ENCODE results near the gene RGS17.

The RGS17 gene

DNA sequence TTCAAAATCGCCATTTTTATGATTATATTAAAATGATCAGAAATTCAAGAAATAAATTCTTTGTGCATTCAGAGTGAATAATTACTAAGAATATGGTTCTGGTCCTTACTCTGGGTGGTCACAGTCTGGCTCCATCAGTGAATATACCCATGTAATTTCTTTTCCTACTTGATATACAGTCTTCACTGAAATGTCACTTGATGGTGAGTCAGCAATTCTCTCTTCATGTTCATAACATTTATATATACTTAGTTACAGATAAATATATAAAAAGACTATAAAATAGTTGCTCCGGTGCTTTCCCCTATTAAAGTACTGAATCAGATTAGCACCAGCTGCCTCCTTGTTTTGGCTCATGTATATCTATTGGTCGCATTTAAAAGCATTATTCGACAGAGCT is 72.2 kb downstream of the RGS17 start:
- Histone ChIP-seq H3K27ac (ENCODE audit: low read depth, low read length) (no peak overlapping the region), H3K9ac (ENCODE audit: low read length) (no peak overlapping the region), H3K4me1 (ENCODE audit: control insufficient read depth, insufficient read depth, low read length) (peaks cover 18% of the 10 kb centered on the region; the same call in 1 of the 2 replicates), H3K27me3 (ENCODE audit: control insufficient read depth, insufficient read depth, low read length) (no peaks in the 10 kb centered on the region), H3K4me3 (ENCODE audit: low read depth, low read length) (no peak overlapping the region), H3K9me3 (ENCODE audit: control insufficient read depth, insufficient read depth, low read depth, low read length) (no peaks in the 10 kb centered on the region), H3K36me3 (ENCODE audit: control insufficient read depth, insufficient read depth, low read length) (no peaks in the 10 kb centered on the region)

DNA sequence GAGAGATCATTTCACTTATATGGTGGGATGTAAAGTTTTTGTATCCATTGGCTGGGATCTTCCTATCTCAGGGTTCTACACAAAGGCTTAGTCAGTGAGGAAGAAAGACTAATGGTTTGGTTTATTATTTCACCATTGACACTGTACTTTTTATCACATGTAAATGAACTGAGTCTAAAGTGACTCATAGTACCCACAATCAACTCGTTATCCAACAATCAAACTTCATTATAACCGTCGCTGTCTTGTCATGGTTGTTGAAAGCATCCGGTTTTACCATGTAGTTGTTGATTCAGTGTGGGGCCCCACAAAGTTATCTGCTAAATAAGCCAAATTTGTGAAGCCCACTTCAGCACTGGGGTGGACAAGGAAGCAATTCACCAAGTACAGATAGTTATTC is 72.8 kb downstream of the RGS17 start:
- no peak overlapping the region for H3K4me3 ChIP-seq (ENCODE audit: low read depth, low read length)
- no peaks in the 10 kb centered on the region for H3K36me3 ChIP-seq (ENCODE audit: control insufficient read depth, insufficient read depth, low read length)
- no peaks in the 10 kb centered on the region for H3K27me3 ChIP-seq (ENCODE audit: control insufficient read depth, insufficient read depth, low read length)
- H3K4me1 ChIP-seq (ENCODE audit: control insufficient read depth, insufficient read depth, low read length), result peaks cover 18% of the 10 kb centered on the region; the same call in 1 of the 2 replicates
- H3K9ac ChIP-seq (ENCODE audit: low read length), result no peak overlapping the region
- H3K9me3 ChIP-seq (ENCODE audit: control insufficient read depth, insufficient read depth, low read depth, low read length), result no peaks in the 10 kb centered on the region
- no peak overlapping the region for H3K27ac ChIP-seq (ENCODE audit: low read depth, low read length)

DNA sequence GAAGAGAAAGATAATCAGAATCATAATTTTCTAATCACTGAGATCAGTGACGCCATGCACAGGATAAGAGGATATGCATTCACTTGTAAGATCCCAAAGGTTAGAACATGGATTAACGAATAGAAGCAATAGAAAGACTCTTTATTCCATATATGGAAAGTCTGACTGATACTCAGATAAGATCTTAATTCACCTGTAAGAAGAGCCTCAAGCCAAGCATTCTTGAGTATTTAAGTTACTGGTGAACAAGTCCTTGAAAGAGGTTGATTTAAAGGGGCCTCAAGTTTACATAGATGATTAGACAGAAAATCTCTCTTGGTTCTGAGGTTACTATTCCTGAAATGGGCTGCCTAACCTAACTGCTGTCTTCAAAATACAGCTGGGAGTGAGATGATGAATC is 74.8 kb downstream of the RGS17 start:
- Histone ChIP-seq H3K36me3 (ENCODE audit: control insufficient read depth, insufficient read depth, low read length) (no peaks in the 10 kb centered on the region), H3K27ac (ENCODE audit: low read depth, low read length) (no peak overlapping the region), H3K4me3 (ENCODE audit: low read depth, low read length) (no peak overlapping the region), H3K9me3 (ENCODE audit: control insufficient read depth, insufficient read depth, low read depth, low read length) (no peaks in the 10 kb centered on the region), H3K9ac (ENCODE audit: low read length) (no peak overlapping the region), H3K4me1 (ENCODE audit: control insufficient read depth, insufficient read depth, low read length) (peaks cover 18% of the 10 kb centered on the region; the same call in 1 of the 2 replicates), H3K27me3 (ENCODE audit: control insufficient read depth, insufficient read depth, low read length) (no peaks in the 10 kb centered on the region)

DNA sequence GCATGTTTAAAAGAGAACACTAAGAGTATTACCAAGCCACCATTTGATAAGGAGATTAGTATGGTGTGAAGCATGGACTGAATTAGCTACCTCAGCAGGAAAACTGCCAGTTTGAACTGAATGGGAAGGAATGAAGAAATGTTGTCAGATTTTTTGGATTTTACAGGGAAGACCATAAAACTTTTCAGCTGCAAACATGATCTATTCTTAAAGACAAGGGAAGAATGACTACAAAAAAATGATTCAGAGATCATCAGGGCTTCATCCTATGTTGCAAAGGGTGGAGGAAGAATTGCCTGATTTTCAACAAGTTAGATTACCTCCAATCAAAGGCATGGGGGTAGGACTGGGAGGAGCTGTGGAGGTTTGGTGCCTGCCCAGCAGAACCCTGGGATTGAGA is 79.3 kb downstream of the RGS17 start:
- H3K9me3 ChIP-seq (ENCODE audit: control insufficient read depth, insufficient read depth, low read depth, low read length), result no peaks in the 10 kb centered on the region
- no peaks in the 10 kb centered on the region for H3K36me3 ChIP-seq (ENCODE audit: control insufficient read depth, insufficient read depth, low read length)
- no peak overlapping the region for H3K4me3 ChIP-seq (ENCODE audit: low read depth, low read length)
- no peaks in the 10 kb centered on the region for H3K27me3 ChIP-seq (ENCODE audit: control insufficient read depth, insufficient read depth, low read length)
- no peak overlapping the region for H3K27ac ChIP-seq (ENCODE audit: low read depth, low read length)
- H3K9ac ChIP-seq (ENCODE audit: low read length), result no peak overlapping the region
- peaks cover 3% of the 10 kb centered on the region; the same call in 1 of the 2 replicates for H3K4me1 ChIP-seq (ENCODE audit: control insufficient read depth, insufficient read depth, low read length)

DNA sequence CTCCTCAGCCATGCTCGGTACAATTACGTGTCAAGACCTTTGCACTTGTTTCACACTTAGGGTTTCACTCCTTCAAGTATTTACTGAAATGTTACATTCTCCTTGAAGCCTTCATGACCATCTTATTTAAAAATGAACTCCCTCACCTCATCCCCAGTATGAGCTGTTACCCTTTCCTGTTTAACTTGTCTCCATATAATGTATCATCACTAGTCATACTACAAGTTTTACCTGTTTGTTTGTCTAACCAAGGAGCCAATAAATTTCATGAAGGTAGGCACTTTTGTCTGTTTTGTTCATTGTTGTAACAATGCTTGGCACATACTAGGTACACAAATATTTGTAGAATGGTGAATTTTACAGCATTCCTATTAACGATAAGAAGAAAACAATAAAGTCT is 82.5 kb downstream of the RGS17 start:
- no peaks in the 10 kb centered on the region for H3K9me3 ChIP-seq (ENCODE audit: control insufficient read depth, insufficient read depth, low read depth, low read length)
- H3K27me3 ChIP-seq (ENCODE audit: control insufficient read depth, insufficient read depth, low read length), result no peaks in the 10 kb centered on the region
- peaks cover 3% of the 10 kb centered on the region; the same call in 1 of the 2 replicates for H3K4me1 ChIP-seq (ENCODE audit: control insufficient read depth, insufficient read depth, low read length)
- H3K36me3 ChIP-seq (ENCODE audit: control insufficient read depth, insufficient read depth, low read length), result no peaks in the 10 kb centered on the region
- H3K4me3 ChIP-seq (ENCODE audit: low read depth, low read length), result no peak overlapping the region
- no peak overlapping the region for H3K27ac ChIP-seq (ENCODE audit: low read depth, low read length)
- no peak overlapping the region for H3K9ac ChIP-seq (ENCODE audit: low read length)

DNA sequence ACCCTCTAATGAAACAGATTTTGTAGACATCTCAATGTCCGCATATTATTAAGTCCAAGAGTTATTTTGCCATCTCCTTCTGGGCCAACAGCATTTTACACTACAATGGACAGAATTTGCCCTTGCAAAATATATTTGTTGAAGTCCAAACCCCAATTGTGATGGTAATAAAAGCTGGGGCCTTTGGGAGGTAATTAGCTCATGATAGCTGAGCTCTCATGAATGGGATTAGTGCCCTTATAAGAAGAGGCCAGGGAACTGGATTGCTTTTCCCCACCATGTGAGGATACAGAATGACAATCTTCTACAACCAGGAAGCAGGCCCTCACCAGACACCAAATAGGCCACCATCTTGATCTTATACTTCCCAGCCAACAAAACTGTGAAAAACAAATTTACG is 83.7 kb downstream of the RGS17 start:
- Histone ChIP-seq H3K27me3 (ENCODE audit: control insufficient read depth, insufficient read depth, low read length) (no peaks in the 10 kb centered on the region), H3K4me1 (ENCODE audit: control insufficient read depth, insufficient read depth, low read length) (peaks cover 3% of the 10 kb centered on the region; the same call in 1 of the 2 replicates), H3K27ac (ENCODE audit: low read depth, low read length) (no peak overlapping the region), H3K4me3 (ENCODE audit: low read depth, low read length) (no peak overlapping the region), H3K9ac (ENCODE audit: low read length) (no peak overlapping the region), H3K9me3 (ENCODE audit: control insufficient read depth, insufficient read depth, low read depth, low read length) (no peaks in the 10 kb centered on the region), H3K36me3 (ENCODE audit: control insufficient read depth, insufficient read depth, low read length) (no peaks in the 10 kb centered on the region)

DNA sequence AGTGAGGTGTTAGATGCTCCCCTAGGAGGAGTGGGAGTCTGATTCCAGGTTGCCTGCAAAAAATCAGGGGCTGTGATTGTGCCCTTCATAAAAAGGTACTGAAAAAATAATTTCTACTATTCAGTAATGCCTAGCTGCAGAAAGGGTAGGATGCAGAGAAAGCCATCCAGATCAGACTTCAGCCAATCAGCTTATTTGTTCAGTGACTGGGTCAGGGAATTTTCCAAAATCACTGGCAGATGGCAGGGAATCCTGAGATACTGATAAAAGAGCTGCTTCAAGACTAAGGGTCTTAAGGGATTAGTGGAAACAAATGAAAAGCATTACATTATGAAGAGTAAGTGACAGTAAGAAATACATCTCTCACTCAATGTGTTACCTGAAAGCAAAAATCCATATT is 85.8 kb downstream of the RGS17 start:
- H3K27me3 ChIP-seq (ENCODE audit: control insufficient read depth, insufficient read depth, low read length), result no peaks in the 10 kb centered on the region
- no peaks in the 10 kb centered on the region for H3K36me3 ChIP-seq (ENCODE audit: control insufficient read depth, insufficient read depth, low read length)
- H3K27ac ChIP-seq (ENCODE audit: low read depth, low read length), result no peak overlapping the region
- no peaks in the 10 kb centered on the region for H3K9me3 ChIP-seq (ENCODE audit: control insufficient read depth, insufficient read depth, low read depth, low read length)
- no peak overlapping the region for H3K9ac ChIP-seq (ENCODE audit: low read length)
- peaks cover 3% of the 10 kb centered on the region; the same call in 1 of the 2 replicates for H3K4me1 ChIP-seq (ENCODE audit: control insufficient read depth, insufficient read depth, low read length)
- H3K4me3 ChIP-seq (ENCODE audit: low read depth, low read length), result no peak overlapping the region

DNA sequence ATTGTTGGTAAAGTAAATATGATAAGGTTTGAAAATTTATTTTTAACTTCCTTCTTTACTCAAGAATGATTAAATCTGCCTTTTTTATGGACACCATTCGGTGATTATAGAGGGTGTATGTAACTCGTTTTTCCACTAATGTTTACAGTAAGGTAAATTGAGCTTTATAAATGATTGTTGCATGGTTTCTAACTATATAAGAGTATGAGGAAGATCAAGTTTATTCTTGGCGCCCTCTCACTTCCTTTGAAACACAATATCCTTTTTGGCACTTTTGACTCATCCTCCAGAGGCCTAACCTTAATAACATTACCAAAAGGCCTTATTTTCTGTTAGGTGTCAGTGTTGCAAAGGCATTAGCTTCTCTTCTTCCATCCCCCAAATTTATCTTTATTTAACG is 86.8 kb downstream of the RGS17 start:
- no peaks in the 10 kb centered on the region for H3K36me3 ChIP-seq (ENCODE audit: control insufficient read depth, insufficient read depth, low read length)
- H3K4me3 ChIP-seq (ENCODE audit: low read depth, low read length), result no peak overlapping the region
- no peaks in the 10 kb centered on the region for H3K27me3 ChIP-seq (ENCODE audit: control insufficient read depth, insufficient read depth, low read length)
- H3K4me1 ChIP-seq (ENCODE audit: control insufficient read depth, insufficient read depth, low read length), result peaks cover 3% of the 10 kb centered on the region; the same call in 1 of the 2 replicates
- H3K9me3 ChIP-seq (ENCODE audit: control insufficient read depth, insufficient read depth, low read depth, low read length), result no peaks in the 10 kb centered on the region
- no peak overlapping the region for H3K27ac ChIP-seq (ENCODE audit: low read depth, low read length)
- no peak overlapping the region for H3K9ac ChIP-seq (ENCODE audit: low read length)

DNA sequence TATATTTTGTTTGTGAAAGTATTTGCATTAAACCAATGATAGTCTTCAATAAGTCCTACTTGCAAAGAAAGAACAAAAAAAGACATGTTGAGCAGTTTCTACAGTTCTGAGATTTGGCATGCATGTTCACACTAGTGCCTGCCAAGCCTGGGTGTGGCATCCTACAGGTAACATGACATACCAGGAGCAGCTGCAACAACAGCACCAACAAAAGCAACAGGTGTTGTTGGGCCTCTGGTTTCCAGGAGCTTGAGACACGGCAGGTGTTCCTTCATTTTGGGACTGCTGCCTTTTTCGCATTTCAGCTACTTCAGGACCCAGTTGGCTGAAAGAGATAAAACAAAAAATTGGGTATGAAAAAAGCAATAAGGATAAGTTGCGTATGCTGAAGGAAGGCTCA is 87.4 kb downstream of the RGS17 start:
- no peaks in the 10 kb centered on the region for H3K36me3 ChIP-seq (ENCODE audit: control insufficient read depth, insufficient read depth, low read length)
- H3K4me3 ChIP-seq (ENCODE audit: low read depth, low read length), result no peak overlapping the region
- no peaks in the 10 kb centered on the region for H3K9me3 ChIP-seq (ENCODE audit: control insufficient read depth, insufficient read depth, low read depth, low read length)
- no peak overlapping the region for H3K9ac ChIP-seq (ENCODE audit: low read length)
- H3K27me3 ChIP-seq (ENCODE audit: control insufficient read depth, insufficient read depth, low read length), result no peaks in the 10 kb centered on the region
- H3K27ac ChIP-seq (ENCODE audit: low read depth, low read length), result no peak overlapping the region
- peaks cover 3% of the 10 kb centered on the region; the same call in 1 of the 2 replicates for H3K4me1 ChIP-seq (ENCODE audit: control insufficient read depth, insufficient read depth, low read length)

DNA sequence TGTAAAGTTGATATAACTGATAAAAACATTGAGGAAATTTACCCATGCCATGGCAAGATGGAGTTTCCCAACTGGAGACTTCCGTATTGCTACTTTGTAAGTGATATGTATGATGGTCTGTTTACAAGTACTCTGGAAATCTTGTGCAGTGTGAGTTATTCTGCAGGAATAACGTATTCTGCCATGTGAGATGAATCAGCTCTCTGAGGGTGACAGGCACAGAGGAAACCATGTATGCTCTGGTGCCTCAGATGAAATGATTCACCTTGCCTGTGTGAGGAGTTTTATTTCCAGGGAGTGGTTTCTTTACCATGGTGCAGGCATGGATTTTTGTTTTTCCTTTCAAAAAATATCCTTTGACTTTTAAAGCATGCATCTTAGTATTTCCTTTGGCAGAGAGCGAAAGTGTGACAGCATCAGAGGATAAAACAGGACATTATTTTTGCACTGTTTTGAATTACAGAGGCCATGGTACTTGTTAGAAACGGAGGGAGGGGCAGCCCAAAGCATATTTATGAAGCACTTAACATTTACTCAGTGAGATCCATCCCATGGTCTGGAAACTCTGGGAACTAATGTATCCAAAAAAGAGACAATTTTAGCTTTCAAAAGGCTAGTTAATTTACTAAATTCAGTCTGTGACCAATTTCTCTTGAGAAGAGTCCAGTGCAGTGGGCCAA is 92.6 kb downstream of the RGS17 start:
- Histone ChIP-seq H3K4me3 (ENCODE audit: low read depth, low read length) (no peak overlapping the region), H3K27me3 (ENCODE audit: control insufficient read depth, insufficient read depth, low read length) (no peaks in the 10 kb centered on the region), H3K27ac (ENCODE audit: low read depth, low read length) (no peak overlapping the region), H3K4me1 (ENCODE audit: control insufficient read depth, insufficient read depth, low read length) (no peaks in the 10 kb centered on the region), H3K36me3 (ENCODE audit: control insufficient read depth, insufficient read depth, low read length) (no peaks in the 10 kb centered on the region), H3K9me3 (ENCODE audit: control insufficient read depth, insufficient read depth, low read depth, low read length) (no peaks in the 10 kb centered on the region), H3K9ac (ENCODE audit: low read length) (no peak overlapping the region)

DNA sequence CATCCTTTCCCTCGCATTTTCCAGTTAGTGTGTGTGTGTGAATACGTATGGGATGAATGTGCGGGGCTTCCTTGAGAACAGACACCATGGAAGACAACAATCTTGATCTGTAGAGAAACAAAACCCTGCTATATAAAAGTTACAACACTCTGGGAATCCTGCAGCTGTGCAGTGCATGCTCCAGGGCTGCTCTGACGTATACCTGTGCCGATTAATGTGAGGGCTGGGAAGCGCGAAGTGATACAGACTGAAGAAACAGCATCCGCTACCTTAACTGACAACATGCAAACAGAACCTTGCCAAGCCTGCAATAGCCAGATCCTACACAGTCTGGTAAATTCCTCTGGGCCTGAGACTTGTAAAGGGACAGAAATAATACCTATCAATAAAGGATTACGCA is 96.9 kb downstream of the RGS17 start:
- H3K27me3 ChIP-seq (ENCODE audit: control insufficient read depth, insufficient read depth, low read length), result no peaks in the 10 kb centered on the region
- no peak overlapping the region for H3K9ac ChIP-seq (ENCODE audit: low read length)
- peaks cover 10% of the 10 kb centered on the region for H3K4me1 ChIP-seq (ENCODE audit: control insufficient read depth, insufficient read depth, low read length)
- H3K36me3 ChIP-seq (ENCODE audit: control insufficient read depth, insufficient read depth, low read length), result no peaks in the 10 kb centered on the region
- no peaks in the 10 kb centered on the region for H3K9me3 ChIP-seq (ENCODE audit: control insufficient read depth, insufficient read depth, low read depth, low read length)
- no peak overlapping the region for H3K27ac ChIP-seq (ENCODE audit: low read depth, low read length)
- H3K4me3 ChIP-seq (ENCODE audit: low read depth, low read length), result no peak overlapping the region

Data from HUES6 (cell line).